GM19455 (cell line): ENCODE results near the gene MAPKAP1.

Experiments
- ATAC-seq: cut with Tn5 transposase; IDR thresholded peaks from one replicate; pipeline ENCODE4 v1.9.1; 2021; ENCODE audit not compliant: unreplicated experiment

Gene MAPKAP1

GRCh38 chr9:125492719-125493118 is 214.3 kb downstream of the MAPKAP1 start:
- ATAC-seq: no peak

- no peak for ATAC-seq
These were observed 219.2 kb downstream of the MAPKAP1 start for GRCh38 chr9:125487842-125488241.

GRCh38 chr9:125486576-125486975 is 220.4 kb downstream of the MAPKAP1 start:
- ATAC-seq: no peak

- no peak for ATAC-seq
These were observed 220.9 kb downstream of the MAPKAP1 start for GRCh38 chr9:125486152-125486508.

- ATAC-seq: no peak
These were observed 221.4 kb downstream of the MAPKAP1 start for GRCh38 chr9:125485471-125486151.

- ATAC-seq: no peak
These were observed 222.4 kb downstream of the MAPKAP1 start for GRCh38 chr9:125484350-125485282.

GRCh38 chr9:125483697-125484096 is 223.3 kb downstream of the MAPKAP1 start:
- no peak for ATAC-seq

- no peak for ATAC-seq
These were observed 227.0 kb downstream of the MAPKAP1 start for GRCh38 chr9:125479846-125480615.

GRCh38 chr9:125477089-125477544 is 229.9 kb downstream of the MAPKAP1 start:
- ATAC-seq: no peak

- no peak for ATAC-seq
These were observed 230.4 kb downstream of the MAPKAP1 start for GRCh38 chr9:125476645-125477044.

GRCh38 chr9:125475385-125475784 is 231.6 kb downstream of the MAPKAP1 start:
- no peak for ATAC-seq

- no peak for ATAC-seq
These were observed 233.9 kb downstream of the MAPKAP1 start for GRCh38 chr9:125472926-125473701.

- no peak for ATAC-seq
These were observed 234.5 kb downstream of the MAPKAP1 start for GRCh38 chr9:125472562-125472925.

GRCh38 chr9:125470767-125471580 is 236.0 kb downstream of the MAPKAP1 start:
- ATAC-seq: no peak

- ATAC-seq: no peak
These were observed 236.8 kb downstream of the MAPKAP1 start for GRCh38 chr9:125470189-125470588.

- no peak for ATAC-seq
These were observed 238.4 kb downstream of the MAPKAP1 start for GRCh38 chr9:125468646-125469045.

- no peak for ATAC-seq
These were observed 239.8 kb downstream of the MAPKAP1 start for GRCh38 chr9:125467116-125467740.

- no peak for ATAC-seq
These were observed 240.6 kb downstream of the MAPKAP1 start for GRCh38 chr9:125466411-125466810.

- ATAC-seq: no peak
These were observed 242.2 kb downstream of the MAPKAP1 start for GRCh38 chr9:125464591-125465385.
